Hepatocyte (in vitro differentiated cells): ENCODE data around the gene RGS14.

Experiments
- CTCF ChIP-seq: fragments of 200-600 bp; sonication (generic); IDR thresholded peaks from 2 replicates; pipeline ENCODE4 v1.5.1; 2016; ENCODE audit warnings: antibody characterized with exemption, mild to moderate bottlenecking; ENCODE audit not compliant: poor library complexity
- EZH2 ChIP-seq: fragments of 200-600 bp; sonication (generic); IDR thresholded peaks from 2 replicates; pipeline ENCODE4 v1.6.1; 2016; ENCODE audit warnings: antibody characterized with exemption, mild to moderate bottlenecking, borderline replicate concordance
- EZH2phosphoT487 ChIP-seq: fragments of 200-600 bp; sonication (generic); IDR thresholded peaks from one replicate; pipeline ENCODE4 v1.6.1; 2018; ENCODE audit warnings: antibody characterized with exemption, mild to moderate bottlenecking, low read depth, moderate library complexity; ENCODE audit not compliant: unreplicated experiment, severe bottlenecking

GRCh38 chr5:177419046-177419445 is 61.3 kb downstream of the RGS14 start:
- TF ChIP-seq CTCF (no peak), EZH2phosphoT487 (no peak), EZH2 (no peak)
